HG02943 (cell line): ENCODE results near the gene ZMYND8.
"Not testable (repeated sequence)": the region's sequence is repeated elsewhere in the genome, so short reads cannot be mapped to it uniquely, and the experiment has no call there.

Experiments
- ATAC-seq: cut with Tn5 transposase; IDR thresholded peaks from one replicate; pipeline ENCODE4 v1.9.1; 2021; ENCODE audit warnings: mild to moderate bottlenecking, low read depth, moderate library complexity; ENCODE audit not compliant: unreplicated experiment

ZMYND8 gene

DNA sequence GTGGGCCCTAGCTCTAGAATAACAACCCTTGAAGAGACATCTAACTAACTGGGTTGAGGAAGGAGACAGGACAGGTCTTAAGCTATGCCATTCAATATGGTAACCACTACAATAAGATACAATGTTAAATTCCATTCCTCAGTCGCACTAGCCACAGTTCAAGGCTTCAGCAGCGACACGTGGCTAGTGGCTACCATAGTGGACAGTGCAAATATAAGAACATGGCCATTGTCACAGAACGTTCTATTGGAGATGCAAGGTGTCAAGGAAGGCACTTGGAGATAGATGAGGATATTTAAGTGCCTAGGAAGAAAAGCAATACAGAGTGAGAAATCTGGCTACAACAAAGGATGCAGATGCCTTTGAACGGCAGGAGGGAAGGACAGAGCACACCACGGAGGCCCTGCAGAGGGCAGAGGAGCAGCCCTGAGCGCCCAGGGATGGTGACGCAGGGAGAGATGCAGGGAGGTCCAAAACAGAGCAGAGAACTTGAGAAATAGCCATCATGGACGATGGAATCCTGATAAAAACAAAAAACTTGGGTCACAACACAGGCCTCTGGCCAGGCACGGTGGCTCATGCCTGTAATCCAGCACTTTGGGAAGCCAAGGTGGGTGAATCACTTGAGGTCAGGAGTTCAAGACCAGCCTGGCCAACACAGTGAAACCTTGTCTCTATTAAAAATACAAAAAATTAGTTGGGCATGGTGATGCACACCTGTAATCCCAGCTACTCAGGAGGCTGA, 140.7 kb downstream of the ZMYND8 start:
- ATAC-seq = no peak

DNA sequence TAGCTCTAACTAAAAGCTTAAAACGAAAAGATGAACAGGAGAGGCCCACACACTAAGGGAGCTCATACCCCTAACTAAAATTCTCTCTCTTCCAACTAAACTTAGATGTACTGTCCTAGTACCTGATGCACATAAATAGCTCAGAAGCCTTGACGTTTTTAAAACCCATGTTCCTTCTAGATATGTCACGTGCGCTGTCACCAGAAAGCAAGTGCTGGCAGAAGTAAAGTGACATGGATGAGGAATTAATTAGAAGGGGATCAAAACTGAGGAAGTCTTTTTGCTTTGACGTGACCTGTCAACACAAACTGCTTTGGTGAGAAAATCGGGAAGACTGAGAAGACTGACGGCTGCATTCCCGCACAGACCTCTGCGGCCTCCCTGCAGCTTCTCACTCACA, 142.5 kb downstream of the ZMYND8 start:
- ATAC-seq = no peak

DNA sequence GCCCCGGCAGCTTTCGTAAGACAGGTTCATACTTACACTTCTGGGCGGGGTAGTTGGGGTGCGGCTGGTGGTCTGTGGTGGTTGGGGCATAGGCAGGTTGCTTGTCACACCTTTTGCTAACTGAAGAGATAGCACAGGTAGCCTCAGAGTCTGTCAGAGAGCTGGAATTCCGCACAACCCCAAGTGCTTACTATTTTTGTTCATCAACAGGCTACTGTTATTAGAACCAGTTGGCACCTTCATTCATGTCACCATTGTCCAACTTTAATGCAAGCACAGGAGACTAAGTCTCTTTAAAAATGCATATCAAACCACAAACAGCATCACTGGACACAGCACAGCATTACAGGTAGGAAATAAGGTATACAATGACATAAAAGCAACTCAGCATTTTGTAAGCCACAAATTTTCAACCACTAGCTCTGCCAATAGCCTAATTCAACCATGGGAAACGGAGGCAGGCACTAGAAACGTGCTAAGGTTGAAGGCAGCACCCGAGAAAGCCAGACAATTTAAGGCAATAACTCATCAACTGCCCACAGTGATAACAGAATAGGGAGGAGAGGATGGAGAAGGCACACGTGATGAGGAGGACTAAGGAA, 143.8 kb downstream of the ZMYND8 start:
- no peak for ATAC-seq

DNA sequence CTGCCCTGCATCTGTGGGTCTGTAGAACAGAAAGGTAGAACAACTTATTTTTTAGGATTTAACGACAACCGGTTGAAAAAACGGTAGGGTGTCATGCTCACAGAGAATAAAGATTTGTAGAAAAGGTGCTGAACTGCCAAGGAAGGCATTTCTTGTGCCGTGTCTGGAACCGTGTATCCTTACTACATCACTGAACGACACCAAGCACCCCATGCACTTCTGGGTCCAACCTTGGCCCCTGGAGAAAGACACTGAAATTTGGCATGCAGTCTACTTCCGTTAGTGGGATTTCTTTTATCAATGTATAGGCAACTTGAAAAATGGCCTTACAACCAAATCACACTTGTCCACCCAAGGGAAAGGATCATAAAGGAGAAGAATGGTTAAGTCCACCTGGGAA, 145.5 kb downstream of the ZMYND8 start:
- ATAC-seq = no peak

DNA sequence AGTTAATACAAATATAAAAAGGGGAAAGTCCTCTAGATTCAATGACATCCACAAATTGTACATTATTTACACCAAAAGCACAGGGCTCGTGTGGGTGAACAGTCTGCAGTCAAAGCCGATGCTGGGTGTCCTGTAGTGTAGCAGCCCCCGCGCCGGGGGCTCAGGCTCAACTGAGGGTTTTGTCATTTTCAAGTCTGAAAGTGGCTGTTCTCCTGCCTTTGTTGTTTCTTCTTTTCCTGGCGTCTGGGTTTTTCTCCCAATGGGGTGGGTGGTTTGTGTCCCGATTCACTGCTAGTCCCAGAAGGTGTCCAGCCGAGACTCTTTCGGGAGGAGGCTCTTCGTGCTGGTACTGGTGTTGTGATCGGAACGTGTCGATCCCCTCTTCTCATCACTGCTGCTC, 146.0 kb downstream of the ZMYND8 start:
- no peak for ATAC-seq

DNA sequence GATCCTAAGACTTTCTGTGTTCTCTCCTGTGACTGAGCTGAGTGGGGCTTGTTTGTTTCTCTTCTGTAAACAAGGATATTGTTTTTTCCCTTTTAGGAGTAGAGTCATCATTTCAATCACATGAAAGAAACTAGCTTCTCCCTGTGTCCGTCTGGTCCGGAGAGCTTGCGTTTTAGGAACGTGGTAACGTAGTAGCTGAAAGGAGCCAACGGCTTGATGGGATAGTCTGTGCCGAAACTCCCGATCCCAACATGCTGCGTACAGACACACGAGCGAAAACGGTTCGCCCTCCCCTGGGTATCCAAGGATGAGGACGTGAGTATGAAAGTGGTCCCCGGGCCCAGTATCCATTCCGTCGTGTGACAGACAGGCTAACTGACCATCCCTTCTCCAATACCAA, 146.5 kb downstream of the ZMYND8 start:
- no peak for ATAC-seq

DNA sequence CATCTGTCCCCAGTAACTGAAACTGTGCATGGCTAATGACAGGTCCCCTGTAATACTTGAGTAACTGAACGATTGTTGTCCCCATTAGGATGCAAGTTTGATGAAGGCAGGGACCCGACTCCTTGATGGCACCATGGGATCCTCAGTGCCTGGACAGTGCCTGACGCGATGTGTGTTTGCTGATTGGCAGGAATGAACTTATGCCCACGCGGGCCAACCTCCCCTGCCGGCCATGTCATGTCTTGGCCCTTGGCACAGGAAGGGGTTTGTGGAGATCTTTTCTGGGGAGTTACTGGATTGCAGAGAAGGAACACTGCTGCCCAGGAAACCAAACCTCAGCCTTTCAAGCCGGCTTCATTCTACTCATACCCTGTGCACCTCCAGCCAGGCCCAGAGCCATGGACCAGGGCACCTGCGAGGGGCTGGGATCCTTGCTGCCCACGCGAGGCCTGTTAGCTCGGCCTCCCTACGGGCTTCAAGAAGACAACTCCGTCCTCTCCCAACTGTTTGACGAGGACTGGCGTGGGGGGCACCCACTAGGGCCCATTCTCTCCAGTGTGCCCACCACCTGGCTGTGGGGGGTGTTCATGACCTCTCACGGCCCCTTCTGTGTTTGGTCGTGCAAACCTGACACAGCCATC, 147.8 kb downstream of the ZMYND8 start:
- no peak for ATAC-seq

DNA sequence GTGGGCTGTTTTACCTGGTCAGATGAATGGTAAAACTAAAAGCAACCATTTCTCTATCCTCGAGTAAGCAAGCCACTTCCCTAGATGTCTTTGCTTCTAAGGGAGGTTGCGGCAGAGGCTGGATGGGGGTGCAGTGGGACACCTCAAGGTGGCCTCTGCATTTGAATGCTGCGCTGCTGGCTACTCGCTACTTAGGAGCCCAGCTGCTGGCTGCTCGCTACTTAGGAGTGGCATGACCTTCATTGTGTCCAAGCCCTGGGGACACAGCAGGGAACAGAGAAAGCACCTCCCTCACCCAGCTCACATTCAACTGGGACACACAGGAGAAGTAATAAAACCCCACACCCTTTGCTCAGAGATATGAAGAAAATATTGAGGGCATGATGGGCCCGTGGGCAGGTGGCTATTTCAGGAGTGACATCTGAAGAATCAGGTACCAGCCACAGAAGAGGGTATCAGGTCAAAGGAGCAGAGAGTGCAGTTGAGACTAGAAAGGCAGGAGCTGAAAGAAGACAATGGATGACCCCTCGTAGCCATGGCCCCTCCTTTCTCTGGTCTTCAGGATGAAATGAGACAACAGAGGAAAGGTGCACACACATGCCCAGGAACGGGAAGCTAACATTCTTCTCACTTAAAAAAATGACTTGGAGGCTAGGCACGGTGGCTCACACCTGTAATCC, 149.4 kb downstream of the ZMYND8 start:
- no peak for ATAC-seq

DNA sequence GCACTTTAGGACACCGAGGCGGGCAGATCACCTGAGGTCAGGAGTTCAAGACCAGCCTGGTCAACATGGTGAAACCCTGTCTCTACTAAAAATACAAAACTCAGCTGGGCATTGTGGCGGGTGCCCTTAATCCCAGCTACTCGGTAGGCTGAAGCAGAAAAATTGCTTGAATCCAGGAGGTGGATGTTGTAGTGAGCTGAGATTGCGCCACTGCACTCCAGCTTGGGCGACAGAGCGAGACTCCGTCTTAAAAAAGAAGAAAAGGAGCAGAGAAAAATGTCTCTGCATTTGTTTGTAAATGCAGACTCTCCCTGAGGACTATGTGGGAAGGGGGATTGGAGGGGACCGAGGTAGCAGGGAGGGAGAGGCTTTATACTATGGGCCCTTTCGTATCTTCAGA, 149.9 kb downstream of the ZMYND8 start:
- ATAC-seq = not testable (repeated sequence)

DNA sequence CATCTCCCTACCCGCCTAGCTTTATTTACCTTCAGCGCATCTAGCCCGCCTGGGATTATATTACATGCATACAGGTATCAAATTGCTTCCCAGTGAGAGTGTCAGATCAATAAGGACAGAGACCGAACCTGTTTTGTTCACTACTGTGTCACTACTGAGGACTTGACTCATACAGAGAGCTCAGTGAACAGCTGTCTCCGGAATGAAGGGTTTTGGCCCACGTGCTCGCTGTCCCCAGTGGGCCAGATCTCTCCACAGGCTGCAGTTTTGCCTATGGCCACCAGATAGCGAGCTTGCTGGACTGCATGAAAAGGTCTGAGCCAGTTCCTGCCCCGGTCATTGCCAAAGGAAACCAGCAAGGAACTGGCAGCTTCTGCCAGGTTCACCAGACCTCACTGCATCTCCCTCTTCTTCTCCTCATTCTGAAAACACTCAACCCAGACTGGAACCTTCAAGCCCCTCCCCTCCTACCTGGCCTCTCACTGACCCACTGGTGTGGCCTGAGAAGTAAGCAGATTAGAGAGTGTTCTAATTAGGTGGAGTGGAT, 150.8 kb downstream of the ZMYND8 start:
- ATAC-seq = no peak

DNA sequence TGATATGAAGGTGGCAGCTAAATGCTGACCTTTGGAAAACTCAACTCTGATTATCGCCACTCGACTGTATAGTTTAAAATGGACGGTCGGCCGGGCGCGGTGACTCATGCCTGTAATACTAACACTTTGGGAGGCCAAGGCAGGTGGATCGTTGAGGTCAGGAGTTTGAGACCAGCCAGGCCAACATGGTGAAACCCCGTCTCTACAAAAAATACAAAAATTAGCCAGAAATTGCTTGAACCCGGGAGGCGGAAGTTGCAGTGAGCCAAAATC, 151.7 kb downstream of the ZMYND8 start:
- ATAC-seq = not testable (repeated sequence)

DNA sequence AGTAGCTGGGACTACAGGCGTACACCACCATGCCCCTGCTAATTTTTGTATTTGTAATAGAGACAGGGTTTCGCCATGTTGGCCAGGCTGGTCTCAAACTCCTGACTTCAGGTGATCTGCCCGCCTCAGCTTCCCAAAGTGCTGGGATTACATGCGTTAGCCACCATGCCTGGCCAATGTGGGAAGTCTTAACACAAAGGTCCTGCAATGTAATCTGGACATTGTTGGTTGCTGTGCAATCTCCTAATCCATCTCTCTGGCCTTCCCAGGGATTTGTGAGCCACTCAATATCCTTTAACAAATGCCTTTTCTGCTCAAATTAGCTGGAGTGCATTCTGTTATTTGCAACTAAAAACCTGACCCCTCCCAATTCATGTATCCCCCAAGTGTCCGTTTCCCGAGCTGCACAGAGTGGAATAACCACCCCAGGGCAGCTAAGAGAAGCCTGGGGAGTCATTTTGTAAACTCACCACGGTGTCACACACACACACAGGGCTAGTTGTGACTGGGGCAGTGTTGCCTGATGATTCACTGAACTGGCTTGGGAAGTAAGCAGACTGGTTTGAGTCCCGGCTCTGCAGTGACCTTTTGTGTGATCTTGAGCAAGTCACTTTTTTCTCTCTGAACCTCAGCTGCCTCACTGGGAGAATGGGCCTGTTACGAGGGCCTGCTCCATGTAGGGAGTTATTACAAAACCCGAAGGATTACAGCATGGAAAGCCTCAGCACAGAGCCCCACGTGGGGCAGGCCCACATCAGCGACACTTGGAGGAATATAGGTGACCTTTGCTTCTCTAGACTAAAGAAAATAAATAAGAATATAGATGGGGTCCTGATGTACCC, 152.3 kb downstream of the ZMYND8 start:
- ATAC-seq = no peak

DNA sequence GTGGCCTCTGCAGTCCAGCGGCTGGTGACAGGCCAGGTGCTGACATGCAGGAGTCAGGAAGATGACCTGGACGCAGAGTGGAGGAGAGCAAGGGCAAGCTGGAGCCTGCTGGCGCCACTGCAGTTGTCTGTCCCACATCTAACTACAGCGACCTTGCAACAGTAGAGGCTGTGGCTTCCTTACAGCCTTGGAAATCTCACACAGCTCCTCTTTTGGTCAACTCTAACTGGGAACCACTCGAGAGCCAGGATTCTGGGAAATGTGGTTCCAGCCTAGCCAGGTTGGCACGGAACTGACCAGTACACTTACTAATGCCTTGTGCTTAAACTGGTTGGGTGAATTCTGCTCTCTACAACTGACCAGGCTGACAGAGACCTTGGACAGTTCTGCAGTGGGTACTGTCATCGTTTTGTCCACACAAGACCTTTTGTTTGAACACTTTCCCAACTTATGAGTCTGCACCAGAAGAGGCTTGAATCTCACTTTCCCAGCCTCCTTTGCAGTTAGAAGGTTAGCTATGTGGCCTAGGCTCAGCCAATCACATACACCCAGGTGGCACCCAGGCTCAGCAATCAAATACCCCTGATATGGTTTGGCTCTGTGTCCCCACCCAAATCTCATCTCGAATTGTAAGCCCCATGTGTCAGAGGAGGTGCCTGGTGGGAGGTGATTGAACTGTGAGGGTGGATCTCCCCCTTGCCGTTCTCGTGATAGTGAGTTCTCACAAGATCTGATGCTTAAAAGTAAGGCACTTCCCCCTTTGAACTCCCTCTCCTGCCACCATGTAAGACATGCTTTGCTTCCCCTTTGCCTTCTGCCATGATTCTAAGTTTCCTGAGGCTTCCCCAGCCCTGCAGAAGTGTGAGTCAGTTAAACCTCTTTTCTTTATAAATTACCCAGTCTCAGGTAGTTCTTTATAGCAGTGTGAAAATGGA, 153.5 kb downstream of the ZMYND8 start:
- ATAC-seq = no peak

DNA sequence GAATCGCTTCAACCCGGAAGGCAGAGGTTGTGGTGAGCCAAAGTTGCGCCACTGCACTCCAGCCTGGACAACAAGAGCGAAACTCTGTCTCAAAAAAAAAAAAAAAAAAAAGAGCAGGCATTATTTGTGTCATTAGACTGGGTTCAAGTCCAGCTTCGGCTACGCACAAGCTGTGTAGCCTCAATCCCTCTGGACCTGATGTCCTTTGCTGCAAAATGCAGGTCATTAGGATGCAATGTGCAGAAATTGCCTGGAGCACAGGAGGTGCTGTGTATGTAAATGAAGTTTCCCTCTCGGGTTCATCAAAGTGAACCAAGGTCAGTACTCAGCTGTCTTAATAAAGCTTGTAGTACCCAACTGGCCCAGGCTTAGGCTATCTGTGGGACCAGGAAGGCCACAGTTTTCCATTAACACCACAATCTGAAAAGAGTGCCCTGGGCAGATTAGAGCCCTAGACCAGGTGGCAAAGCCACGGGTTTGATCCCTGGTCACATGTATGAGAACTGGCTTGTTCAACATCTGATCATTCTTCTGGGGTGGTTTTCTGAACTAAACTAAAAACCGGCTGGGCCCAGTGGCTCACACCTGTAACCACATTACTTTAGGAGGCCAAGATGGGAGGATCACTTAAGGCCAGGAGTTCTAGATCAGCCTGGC, 155.3 kb downstream of the ZMYND8 start:
- no peak for ATAC-seq

DNA sequence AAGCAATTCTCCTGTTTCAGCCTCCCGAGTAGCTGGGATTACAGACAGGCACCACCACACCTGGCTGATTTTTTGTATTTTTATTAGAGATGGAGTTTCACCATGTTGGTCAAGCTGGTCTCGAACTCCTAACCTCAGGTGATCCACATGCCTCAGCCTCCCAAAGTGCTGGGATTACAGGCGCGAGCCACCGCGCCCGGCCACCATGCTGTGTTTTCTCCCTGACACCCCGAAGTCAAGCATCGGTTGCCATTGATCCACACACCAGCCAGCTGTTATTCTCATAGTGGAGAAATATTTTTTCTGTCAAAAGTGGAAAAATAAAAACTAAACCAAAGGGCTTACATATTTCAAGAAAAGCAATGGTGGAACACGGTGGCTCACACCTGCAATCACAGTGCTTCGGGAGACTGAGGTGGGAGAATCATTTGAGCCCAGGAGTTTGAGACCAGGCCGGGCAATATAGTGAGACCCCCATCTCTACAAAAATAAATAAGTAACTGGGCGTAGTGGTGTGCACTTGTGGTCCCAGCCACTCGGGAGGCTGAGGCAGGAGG, 157.4 kb downstream of the ZMYND8 start:
- ATAC-seq = no peak

DNA sequence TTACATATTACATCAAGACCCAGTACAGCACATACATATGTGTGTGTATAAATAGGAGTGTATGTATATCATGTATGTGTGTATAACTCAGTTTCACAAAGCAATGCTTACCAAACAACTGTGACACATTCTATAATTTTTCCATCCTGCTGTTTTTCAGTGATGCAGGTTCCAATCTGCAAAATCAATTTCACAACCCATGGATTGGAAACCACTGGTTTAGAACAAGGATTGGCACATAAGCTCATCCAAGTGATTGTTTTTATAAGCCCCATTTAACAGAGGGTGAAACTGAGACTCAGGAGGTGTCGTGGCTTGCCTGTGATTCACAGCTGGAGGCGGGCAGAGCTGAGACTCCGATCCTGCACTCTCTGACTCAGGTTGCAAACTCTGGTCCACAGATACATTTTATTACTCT, 158.2 kb downstream of the ZMYND8 start:
- ATAC-seq = no peak

DNA sequence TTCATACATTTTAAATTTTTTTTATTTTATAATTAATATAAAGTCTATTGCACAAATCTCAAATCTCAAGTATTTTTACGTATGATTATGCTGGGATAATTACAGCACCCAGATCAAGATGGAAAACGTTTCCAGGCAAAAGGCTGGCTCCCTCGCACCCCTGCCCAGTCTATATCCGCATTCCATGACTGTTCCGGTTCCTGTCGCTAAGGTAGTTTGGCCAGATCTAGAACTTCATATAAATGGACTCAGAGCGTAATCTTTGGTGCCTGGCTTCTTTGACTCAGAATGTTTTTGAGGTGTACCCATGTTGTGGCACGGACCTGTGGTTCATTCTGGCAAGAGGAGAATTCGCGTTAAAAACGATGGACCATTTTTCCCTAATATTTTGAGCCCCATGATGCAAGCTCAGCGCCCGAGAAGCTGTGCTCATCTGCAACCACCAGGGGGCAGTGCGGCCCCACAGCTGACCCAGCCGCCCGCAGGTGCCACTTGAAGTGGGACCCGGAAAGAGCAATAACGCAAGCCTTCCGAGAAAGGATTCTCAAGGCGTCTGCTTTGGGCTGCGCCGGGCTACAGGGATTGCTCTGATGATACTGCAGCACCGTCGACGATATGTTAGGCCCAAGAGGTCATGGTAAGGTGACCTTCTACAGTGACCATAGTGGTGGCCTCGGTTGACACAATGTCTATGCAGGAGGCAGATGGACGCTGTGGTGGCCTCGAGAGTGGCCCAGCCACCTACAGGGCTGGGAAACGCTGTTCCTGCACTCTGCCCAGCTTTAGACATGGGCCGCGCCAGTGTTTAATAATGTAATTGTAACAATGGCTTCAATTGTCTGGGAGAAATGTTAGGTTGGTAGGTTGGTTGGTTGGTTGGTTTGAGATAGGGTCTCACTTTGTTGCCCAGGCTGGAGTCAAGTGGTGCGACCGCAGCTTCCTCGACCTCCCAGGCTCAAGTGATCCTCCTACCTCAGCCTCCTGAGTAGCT, 160.1 kb downstream of the ZMYND8 start:
- ATAC-seq = no peak
